Activated naive CD4-positive, alpha-beta T cell treated with anti-CD3 and anti-CD28 coated beads, Interleukin-2, amount 10 ng/mL, durations not matched to agents 7 days and 5 days (primary cell): Measurements from ENCODE around the gene SEL1L2.

ENCODE experiments used
- CTCF ChIA-PET: fragments of 350-600 bp; sonication (Branson Sonifier 250); formaldehyde crosslinking; loops from one replicate; lab custom pipeline; 2021; ENCODE audit warnings: antibody characterized with exemption; lab: Charles Lee
- DNase-seq: peaks from one replicate; pipeline ENCODE4 v3.0.0-alpha.2; 2020
- H3K27ac Mint-ChIP-seq: one replicate; pipeline ENCODE4 v1.8.0; 2021; ENCODE audit warnings: mild to moderate bottlenecking, moderate library complexity, mixed read lengths
- H3K27me3 Mint-ChIP-seq: one replicate; pipeline ENCODE4 v1.8.0; 2021; ENCODE audit warnings: mild to moderate bottlenecking, mixed read lengths
- H3K36me3 Mint-ChIP-seq: one replicate; pipeline ENCODE4 v1.8.0; 2021; ENCODE audit warnings: mixed read lengths
- H3K4me1 Mint-ChIP-seq: one replicate; pipeline ENCODE4 v1.8.0; 2021; ENCODE audit warnings: mixed read lengths
- H3K4me3 Mint-ChIP-seq: one replicate; pipeline ENCODE4 v1.8.0; 2021; ENCODE audit warnings: mild to moderate bottlenecking, moderate library complexity, mixed read lengths
- H3K9me3 Mint-ChIP-seq: one replicate; pipeline ENCODE4 v1.8.0; 2021; ENCODE audit warnings: mixed read lengths

The SEL1L2 gene

DNA sequence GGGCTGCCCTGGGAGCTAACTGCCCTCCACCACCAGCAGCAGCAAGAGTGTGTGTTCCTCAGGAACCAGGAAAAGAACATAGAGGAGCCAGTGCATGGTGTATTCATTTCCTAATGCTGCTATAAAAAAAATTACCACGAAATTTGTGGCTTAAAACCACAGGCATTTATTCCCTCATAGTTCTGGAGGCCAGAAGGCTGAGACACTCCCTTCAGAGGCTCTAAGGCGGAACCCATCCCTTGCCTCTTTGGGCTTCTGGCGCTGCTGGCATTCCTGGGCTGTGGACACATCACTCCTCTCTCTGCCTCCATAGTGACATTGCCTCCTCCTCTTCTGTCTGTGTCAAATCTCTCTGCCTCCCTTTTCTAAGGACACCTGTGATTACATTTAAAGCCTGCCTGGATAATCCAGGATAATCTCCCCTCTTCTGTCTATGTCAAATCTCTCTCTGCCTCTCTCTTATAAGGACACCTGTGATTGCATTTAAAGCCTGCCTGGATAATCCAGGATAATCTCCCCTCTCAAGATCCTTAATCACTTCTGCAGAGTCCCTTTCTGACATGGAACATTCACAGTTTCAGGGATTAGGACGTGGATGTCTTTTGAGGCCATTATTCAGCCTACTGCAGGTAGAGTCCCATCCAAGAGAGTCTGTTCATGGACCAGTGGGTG, 150.9 kb downstream of the SEL1L2 start:
- DNase-seq: no peak
- CTCF ChIA-PET: no interaction called here
- Mint-ChIP-seq H3K36me3 (no peaks in the 10 kb centered on the region), H3K4me3 (no peak overlapping the region), H3K4me1 (no peaks in the 10 kb centered on the region), H3K9me3 (no peaks in the 10 kb centered on the region), H3K27ac (no peak overlapping the region), H3K27me3 (peaks cover 13% of the 10 kb centered on the region)

DNA sequence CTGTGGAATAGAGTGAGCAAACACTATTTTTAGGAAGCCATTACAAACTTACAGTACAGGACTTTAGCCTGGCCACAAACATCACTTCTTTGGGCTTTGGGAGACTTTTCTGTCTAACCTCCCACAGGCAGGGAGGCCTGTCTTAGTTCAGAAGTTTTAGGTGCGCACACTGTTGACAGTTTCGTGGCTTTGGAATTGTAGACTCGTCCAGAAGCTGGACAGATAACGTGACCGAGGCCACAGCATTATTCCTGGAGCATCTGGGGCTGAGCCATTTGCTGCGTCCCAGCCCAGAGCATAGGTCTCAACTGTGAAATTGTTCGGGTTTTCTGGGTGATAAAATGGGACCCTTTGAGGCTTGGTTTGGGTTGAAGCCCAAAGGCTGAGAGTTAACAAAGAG, 151.8 kb downstream of the SEL1L2 start:
- no peaks in the 10 kb centered on the region for H3K4me1 Mint-ChIP-seq
- peaks cover 13% of the 10 kb centered on the region for H3K27me3 Mint-ChIP-seq
- no peaks in the 10 kb centered on the region for H3K9me3 Mint-ChIP-seq
- no peak overlapping the region for H3K27ac Mint-ChIP-seq
- no peaks in the 10 kb centered on the region for H3K36me3 Mint-ChIP-seq
- CTCF ChIA-PET: no interaction called here
- no peak for DNase-seq
- no peak overlapping the region for H3K4me3 Mint-ChIP-seq

DNA sequence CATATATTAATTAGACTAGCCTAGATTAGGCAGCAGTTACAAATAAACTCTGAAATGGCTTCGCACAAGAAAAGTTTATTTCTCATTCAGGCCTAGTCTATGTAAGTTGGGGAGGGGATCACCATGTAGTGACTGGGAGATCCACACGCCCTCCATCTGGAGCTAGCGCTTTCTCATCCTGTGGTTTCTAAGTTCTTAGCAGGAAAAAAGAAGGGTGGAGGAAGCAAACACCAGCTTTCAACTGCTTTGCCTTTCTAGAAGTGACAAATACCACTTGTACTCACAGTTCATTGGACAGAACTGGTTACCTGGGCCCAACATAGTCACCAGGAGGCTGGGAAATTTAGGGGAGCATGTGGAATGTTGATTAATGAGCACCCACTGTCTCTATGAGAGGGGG, 158.9 kb downstream of the SEL1L2 start:
- DNase-seq: no peak
- Mint-ChIP-seq H3K27ac (no peak overlapping the region), H3K4me1 (no peaks in the 10 kb centered on the region), H3K36me3 (no peaks in the 10 kb centered on the region), H3K4me3 (no peak overlapping the region), H3K27me3 (peaks cover 16% of the 10 kb centered on the region), H3K9me3 (no peaks in the 10 kb centered on the region)
- CTCF ChIA-PET: no interaction called here

DNA sequence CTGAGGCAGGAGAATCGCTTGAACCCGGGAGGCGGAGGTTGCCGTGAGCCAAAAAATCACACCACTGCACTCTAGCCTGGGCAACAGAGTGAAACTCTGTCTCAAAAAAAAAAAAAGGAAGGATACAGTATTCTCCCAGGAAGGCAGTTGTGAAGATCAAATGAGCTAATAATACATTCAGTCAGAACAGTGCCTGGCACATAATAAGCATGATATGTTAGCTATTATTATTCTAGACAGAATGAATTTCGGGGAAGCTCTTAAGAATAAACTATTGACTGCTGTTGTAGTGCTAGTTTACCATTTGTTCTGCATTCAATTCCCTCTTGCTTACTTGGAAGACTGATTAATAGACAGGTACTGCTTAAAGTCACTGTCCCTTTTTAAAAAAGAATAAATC, 164.9 kb downstream of the SEL1L2 start:
- Mint-ChIP-seq H3K9me3 (no peaks in the 10 kb centered on the region), H3K4me3 (no peak overlapping the region), H3K27ac (no peak overlapping the region), H3K36me3 (peaks cover 2% of the 10 kb centered on the region), H3K27me3 (peaks cover 11% of the 10 kb centered on the region), H3K4me1 (no peaks in the 10 kb centered on the region)
- CTCF ChIA-PET: interaction anchor here (0.6 kb wide), 1 partner anchor 499 kb away, joined by 3 read pairs; no protein-coding TSS in a partner anchor
- no peak for DNase-seq

DNA sequence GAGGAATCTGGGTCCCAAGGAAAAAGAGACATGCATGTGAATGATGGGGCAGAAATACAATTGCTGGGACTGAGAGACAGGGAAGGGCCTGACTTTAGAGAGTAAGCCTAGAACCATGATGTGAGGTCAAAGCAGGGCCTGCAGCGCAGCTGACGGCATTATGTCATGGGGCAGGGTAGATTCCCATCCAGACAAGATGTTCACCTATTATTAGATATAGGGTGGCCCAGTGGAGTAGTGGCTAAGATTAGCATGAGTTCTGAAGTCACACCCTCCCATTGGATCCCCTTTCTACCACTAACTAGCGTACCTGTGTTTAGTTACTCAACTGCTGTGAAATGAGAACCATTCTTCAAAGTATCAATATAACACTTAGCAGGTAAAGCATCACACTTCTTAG, 166.0 kb downstream of the SEL1L2 start:
- Mint-ChIP-seq H3K27ac (no peak overlapping the region), H3K9me3 (no peaks in the 10 kb centered on the region), H3K36me3 (peaks cover 4% of the 10 kb centered on the region), H3K27me3 (peaks cover 7% of the 10 kb centered on the region), H3K4me3 (no peak overlapping the region), H3K4me1 (no peaks in the 10 kb centered on the region)
- no peak for DNase-seq
- CTCF ChIA-PET: no interaction called here

DNA sequence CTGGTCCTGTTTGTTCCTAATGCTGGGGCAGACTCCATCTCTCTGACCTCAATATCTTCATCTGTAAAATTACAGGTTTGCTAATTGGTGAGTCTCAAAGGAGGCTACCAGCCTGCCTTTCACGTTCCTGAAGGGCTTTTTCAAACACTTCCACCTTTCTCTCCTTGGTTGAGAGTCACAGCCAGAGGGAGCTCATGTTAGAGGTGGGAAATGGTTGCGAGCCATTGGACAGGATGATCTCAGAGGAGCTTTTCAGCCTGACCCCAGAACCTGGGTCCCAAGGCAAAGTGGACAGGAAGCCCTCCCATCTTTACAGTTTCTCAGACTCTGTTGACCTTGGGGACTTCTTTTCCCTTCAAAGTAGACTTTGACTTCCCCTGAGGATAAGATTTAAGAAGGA, 168.0 kb downstream of the SEL1L2 start:
- Mint-ChIP-seq H3K4me1 (no peaks in the 10 kb centered on the region), H3K27ac (no peak overlapping the region), H3K9me3 (no peaks in the 10 kb centered on the region), H3K4me3 (no peak overlapping the region), H3K27me3 (no peaks in the 10 kb centered on the region), H3K36me3 (peaks cover 8% of the 10 kb centered on the region)
- CTCF ChIA-PET: interaction anchor here (1.5 kb wide), 1 partner anchor 234 kb away, joined by 4 read pairs; no protein-coding TSS in a partner anchor
- DNase-seq: no peak

DNA sequence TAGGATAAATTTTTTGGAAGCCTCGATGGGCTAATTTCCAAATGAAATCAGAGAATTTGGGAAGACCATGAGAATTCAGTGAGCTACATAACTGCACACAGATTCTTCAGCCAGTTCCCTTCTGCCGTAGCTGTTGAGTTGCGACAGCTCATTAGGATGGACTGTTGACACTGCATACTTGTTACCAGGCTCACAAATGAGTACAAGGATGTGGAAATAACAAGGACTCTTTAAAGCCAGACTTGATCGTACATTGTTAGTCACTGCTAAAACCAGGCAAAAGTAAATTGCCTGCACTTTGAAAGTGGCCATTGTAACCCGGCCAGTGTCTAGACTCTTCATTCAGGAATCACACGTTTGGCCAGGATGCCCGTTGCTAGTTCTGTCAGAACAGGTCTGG, 168.5 kb downstream of the SEL1L2 start:
- DNase-seq: no peak
- Mint-ChIP-seq H3K27ac (no peak overlapping the region), H3K36me3 (peaks cover 9% of the 10 kb centered on the region), H3K4me1 (no peaks in the 10 kb centered on the region), H3K4me3 (no peak overlapping the region), H3K27me3 (no peaks in the 10 kb centered on the region), H3K9me3 (no peaks in the 10 kb centered on the region)
- CTCF ChIA-PET: interaction anchor here (1.5 kb wide), 1 partner anchor 235 kb away, joined by 4 read pairs; no protein-coding TSS in a partner anchor

DNA sequence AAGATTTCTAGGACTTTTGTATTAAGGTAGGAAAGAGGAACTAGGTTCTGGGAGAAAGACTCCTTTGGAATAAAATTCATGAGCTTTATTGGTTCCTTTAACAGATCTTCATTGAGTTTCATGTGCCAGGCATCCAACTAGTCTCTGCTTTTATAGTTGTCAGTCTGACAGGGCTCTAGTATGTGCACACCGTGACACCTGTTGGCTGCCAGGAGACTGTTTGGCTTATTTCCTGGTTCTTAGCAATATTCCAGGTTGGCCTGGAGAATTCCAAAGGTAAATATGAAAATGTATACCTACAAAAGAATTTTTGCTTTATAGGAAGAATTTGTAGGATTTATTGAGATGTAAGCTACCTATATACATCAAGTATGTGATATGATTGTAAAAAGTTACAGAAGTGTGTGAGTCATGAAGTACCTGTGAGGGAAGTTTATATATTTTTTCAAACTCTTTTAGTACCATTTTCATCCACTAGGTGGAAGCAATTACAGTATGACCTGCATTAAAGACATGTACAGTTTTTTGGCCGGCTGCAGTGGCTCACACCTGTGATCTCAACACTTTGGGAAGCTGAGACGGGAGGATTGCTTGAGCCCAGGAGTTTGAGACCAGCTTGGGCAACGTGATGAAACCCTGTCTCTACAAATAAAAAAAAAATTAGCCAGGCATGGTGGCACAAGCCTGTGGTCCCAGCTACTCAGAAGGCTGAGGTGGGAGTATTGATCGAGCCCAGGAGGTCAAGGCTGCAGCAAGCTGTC, 170.3 kb downstream of the SEL1L2 start:
- no peaks in the 10 kb centered on the region for H3K4me1 Mint-ChIP-seq
- H3K4me3 Mint-ChIP-seq: no peak overlapping the region
- no peak overlapping the region for H3K27ac Mint-ChIP-seq
- CTCF ChIA-PET: interaction anchor here (0.7 to 1.7 kb wide), 6 partner anchors 16 to 290 kb away, joined by 3 to 6 read pairs (median 4); no protein-coding TSS in a partner anchor
- no peaks in the 10 kb centered on the region for H3K27me3 Mint-ChIP-seq
- no peaks in the 10 kb centered on the region for H3K9me3 Mint-ChIP-seq
- peaks cover 17% of the 10 kb centered on the region for H3K36me3 Mint-ChIP-seq
- DNase-seq: peak; percentile 23

DNA sequence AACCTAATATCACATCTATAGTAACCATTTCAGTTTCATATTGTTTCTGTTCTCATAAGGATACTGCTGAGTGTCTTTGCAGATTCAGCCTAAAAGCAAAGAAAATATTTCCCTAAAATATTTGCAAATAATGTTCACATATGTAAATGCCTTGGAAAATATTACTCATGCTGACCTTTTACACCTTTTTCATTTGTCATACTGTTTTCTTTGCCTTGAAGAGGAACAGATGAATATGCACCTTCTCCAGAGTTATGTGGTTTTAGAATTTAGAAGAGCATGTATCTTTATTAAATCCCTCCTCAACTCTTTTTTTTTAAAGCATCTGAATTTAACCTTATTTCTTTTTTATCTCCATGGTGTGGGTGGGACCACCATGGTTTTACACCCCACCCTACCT, 173.1 kb downstream of the SEL1L2 start:
- Mint-ChIP-seq H3K4me1 (no peaks in the 10 kb centered on the region), H3K9me3 (no peaks in the 10 kb centered on the region), H3K27me3 (no peaks in the 10 kb centered on the region), H3K4me3 (no peak overlapping the region), H3K27ac (no peak overlapping the region), H3K36me3 (peaks cover 20% of the 10 kb centered on the region)
- CTCF ChIA-PET: interaction anchor here (1.0 kb wide), 1 partner anchor 45 kb away, joined by 3 read pairs; no protein-coding TSS in a partner anchor
- DNase-seq: no peak

DNA sequence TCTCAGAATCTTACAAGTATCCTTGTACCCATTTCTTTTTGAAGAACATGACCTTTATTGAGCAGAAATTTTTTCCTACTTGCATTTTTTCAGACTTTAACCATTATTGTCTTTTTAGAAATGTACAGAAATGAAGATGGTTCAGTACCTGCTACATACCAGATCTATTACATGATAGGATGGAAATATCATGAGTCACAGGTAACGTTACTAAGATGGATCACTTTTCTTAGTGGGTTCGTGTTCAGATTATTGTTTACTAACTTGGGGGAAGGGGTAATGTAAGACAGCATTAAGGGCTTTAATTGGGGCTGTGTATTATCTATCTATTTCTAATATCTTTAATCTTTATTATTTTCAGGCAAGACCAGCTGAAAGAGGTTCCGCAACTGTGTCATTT, 173.7 kb downstream of the SEL1L2 start:
- CTCF ChIA-PET: interaction anchor here (1.3 kb wide), 1 partner anchor 29 kb away, joined by 3 read pairs; no protein-coding TSS in a partner anchor
- H3K27ac Mint-ChIP-seq: no peak overlapping the region
- no peaks in the 10 kb centered on the region for H3K4me1 Mint-ChIP-seq
- no peaks in the 10 kb centered on the region for H3K9me3 Mint-ChIP-seq
- peaks cover 22% of the 10 kb centered on the region for H3K36me3 Mint-ChIP-seq
- no peaks in the 10 kb centered on the region for H3K27me3 Mint-ChIP-seq
- no peak for DNase-seq
- no peak overlapping the region for H3K4me3 Mint-ChIP-seq

DNA sequence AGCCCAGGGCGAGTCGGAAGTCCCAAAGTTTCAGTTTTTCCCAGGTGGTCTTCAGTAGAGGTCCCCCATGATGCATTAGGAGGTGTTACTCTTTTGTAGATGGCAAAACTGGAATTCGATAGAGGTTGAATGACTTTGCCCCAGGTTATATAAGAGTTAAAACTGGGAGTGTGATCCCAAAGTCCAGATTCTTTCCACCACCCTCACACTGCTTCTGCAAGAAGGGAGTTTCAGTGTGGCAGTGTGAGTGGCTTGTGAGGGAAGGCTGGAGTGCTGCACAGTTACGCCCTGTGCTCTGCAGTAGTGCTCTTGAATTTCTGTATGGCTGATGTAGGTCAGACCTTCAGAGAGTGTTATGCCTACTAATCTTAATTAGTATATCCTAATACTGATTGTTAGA, 175.7 kb downstream of the SEL1L2 start:
- no peak overlapping the region for H3K4me3 Mint-ChIP-seq
- no peak for DNase-seq
- H3K27ac Mint-ChIP-seq: no peak overlapping the region
- H3K27me3 Mint-ChIP-seq: no peaks in the 10 kb centered on the region
- H3K9me3 Mint-ChIP-seq: no peaks in the 10 kb centered on the region
- CTCF ChIA-PET: no interaction called here
- no peaks in the 10 kb centered on the region for H3K4me1 Mint-ChIP-seq
- H3K36me3 Mint-ChIP-seq: peaks cover 20% of the 10 kb centered on the region

DNA sequence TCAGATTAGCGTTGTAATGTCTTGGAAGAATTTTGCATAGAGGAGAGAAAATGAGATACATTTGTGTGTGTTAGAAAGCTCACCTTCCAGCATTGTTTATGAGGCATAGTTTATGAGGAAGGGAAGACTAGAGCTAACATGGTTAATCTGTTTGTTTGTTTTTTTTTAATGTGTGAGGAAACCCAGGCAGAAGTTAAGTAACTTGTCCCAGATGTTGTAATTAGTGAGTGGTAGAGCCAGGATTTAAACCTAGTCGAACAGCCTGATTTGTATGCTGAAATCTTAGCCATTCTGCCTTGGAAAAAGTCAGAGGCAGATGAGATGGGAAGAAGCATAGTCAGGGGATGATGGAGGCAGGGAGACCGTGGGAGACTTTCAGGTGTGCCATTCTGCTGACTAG, 176.5 kb downstream of the SEL1L2 start:
- DNase-seq: no peak
- H3K27me3 Mint-ChIP-seq: no peaks in the 10 kb centered on the region
- H3K4me3 Mint-ChIP-seq: no peak overlapping the region
- H3K4me1 Mint-ChIP-seq: no peaks in the 10 kb centered on the region
- CTCF ChIA-PET: interaction anchor here (0.6 kb wide), 1 partner anchor 1208 kb away, joined by 3 read pairs; no protein-coding TSS in a partner anchor
- H3K27ac Mint-ChIP-seq: no peak overlapping the region
- peaks cover 18% of the 10 kb centered on the region for H3K36me3 Mint-ChIP-seq
- H3K9me3 Mint-ChIP-seq: no peaks in the 10 kb centered on the region

DNA sequence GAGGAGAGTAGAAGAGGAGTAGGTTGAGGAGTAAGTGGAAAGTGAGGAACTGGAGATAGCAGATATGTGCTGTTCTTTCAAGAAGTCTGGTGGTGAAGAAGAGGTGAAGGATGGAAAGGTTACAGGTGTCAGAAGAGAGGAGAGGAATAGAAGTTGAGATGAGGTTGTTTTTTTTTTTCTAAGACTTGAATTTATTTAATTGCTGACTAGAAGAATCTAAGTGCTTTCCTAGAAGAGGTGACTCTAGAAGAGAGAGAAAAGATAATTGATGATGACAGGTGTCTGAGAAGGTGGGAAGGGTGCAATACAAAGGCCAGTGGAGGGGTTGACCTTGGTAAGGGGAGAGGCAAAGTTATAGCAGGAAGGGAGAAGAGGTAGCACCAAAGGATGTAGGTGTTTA, 180.0 kb downstream of the SEL1L2 start:
- H3K4me3 Mint-ChIP-seq: no peak overlapping the region
- DNase-seq: no peak
- H3K4me1 Mint-ChIP-seq: no peaks in the 10 kb centered on the region
- CTCF ChIA-PET: no interaction called here
- no peak overlapping the region for H3K27ac Mint-ChIP-seq
- no peaks in the 10 kb centered on the region for H3K27me3 Mint-ChIP-seq
- H3K9me3 Mint-ChIP-seq: no peaks in the 10 kb centered on the region
- H3K36me3 Mint-ChIP-seq: peaks cover 5% of the 10 kb centered on the region

DNA sequence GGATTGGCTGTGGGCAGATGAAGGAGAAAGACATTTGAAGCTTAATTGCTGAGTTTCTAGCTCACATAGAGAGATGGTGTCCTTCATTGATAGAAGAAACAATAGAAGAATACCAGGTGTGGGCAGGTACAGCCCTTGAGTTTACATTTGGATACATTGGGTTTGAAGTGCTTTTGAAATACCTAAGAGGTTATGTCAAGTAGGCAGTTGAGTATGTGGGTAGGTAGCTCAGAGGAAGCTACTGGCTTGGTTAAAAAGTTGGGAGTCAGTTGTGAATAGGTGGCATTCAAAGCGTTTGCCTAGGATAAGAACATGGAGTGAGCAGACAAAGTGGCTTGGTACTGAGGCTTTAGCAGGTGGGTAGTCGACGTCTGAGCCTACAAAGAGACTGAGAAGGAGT, 180.6 kb downstream of the SEL1L2 start:
- Mint-ChIP-seq H3K4me3 (no peak overlapping the region), H3K27ac (no peak overlapping the region), H3K36me3 (peaks cover 5% of the 10 kb centered on the region), H3K4me1 (no peaks in the 10 kb centered on the region), H3K9me3 (no peaks in the 10 kb centered on the region), H3K27me3 (no peaks in the 10 kb centered on the region)
- DNase-seq: no peak
- CTCF ChIA-PET: interaction anchor here (1.5 kb wide), 1 partner anchor 9 kb away, joined by 10 read pairs; no protein-coding TSS in a partner anchor
